A549 (cell line): ENCODE data around the gene ZDHHC19.

Experiments used
- CEBPB ChIP-seq, 2 experiments: fragments of >200 bp in 1 of 2; sonication (Bioruptor Twin) in 1 of 2; formaldehyde crosslinking in 1 of 2; IDR thresholded peaks; 2 replicates each; pipeline ENCODE4 v1.6.1; 2012 to 2016
- CTCF ChIP-seq: fragments of >200 bp; sonication (Bioruptor Twin); formaldehyde crosslinking; IDR thresholded peaks from 3 replicates; pipeline ENCODE4 v1.5.1; 2016
- EP300 ChIP-seq, 2 experiments: fragments of >200 bp; sonication (Bioruptor Twin); formaldehyde crosslinking; IDR thresholded peaks; 2 replicates in 1 of 2; 3 replicates in 1 of 2; pipeline ENCODE4 v1.6.1; 2016 to 2017
- HMGXB4 ChIP-seq: fragments of 250-450 bp; sonication (Bioruptor Pico); IDR thresholded peaks from 2 replicates; pipeline ENCODE4 v1.5.0; 2021; ENCODE audit warnings: mild to moderate bottlenecking, moderate library complexity, borderline replicate concordance
- POLR2A ChIP-seq: IDR thresholded peaks from 2 replicates; pipeline ENCODE4 v1.6.1; 2012; ENCODE audit warnings: mild to moderate bottlenecking, low read length
- POLR2AphosphoS2 ChIP-seq: conservative IDR thresholded peaks from 2 replicates; pipeline ENCODE4 v1.6.1; 2012; ENCODE audit warnings: low read length, improper control_type of control experiment, inconsistent platforms
- SMC3 ChIP-seq: fragments of >200 bp; sonication (Bioruptor Twin); formaldehyde crosslinking; IDR thresholded peaks from 3 replicates; pipeline ENCODE4 v1.6.1; 2018; ENCODE audit warnings: inconsistent platforms

GRCh38 chr3:196184881-196185280 is 26.3 kb downstream of the ZDHHC19 start:
- no peak for TF ChIP-seq CTCF
- TF ChIP-seq EP300 (IDR thresholded peaks at IDR 0.05) = no peak
- no peak for TF ChIP-seq POLR2AphosphoS2
- no peak for TF ChIP-seq POLR2A
- TF ChIP-seq HMGXB4 = no peak
- no peak for TF ChIP-seq SMC3
- no peak for TF ChIP-seq CEBPB (IDR thresholded peaks at IDR 0.05)
